Measurements from ENCODE around the gene ISG20.

DNA sequence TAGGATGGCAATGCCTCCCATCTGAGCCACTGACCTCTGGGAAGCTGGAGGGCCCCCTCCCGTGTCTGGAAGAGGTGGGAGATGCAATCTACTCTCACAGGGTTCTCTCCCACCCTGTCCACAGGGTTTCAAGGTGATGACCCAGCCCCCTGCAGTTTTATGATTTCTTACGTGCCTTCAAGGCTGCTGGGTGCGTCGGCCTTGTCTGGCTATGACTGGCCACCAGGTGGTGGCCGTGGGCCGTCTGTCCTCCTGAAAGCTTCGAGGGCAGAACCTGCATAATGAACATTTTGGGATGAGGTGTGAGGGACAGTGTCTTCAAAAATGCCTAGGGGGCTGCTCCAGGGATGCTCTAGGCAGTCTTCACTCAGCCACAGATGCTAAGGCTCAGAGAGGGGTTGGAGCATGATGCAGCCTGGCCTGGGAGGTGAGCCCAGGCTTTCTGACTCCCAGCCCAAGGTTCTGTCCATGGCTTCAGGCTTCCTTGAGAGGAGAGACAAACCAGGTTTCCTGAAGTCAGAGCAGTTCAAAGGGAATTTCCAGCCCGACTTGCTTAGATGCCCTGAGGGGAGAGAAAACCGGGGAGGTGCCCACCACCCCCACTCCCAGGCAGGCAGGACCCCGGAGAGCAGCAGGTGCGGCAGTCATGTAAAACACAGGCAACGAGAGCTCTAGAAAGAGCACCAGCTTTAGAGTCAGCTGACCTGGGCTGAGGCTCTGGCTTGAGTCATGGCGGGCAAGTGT, 18.7 kb downstream of the ISG20 start:
- TF ChIP-seq, protein P1, sequence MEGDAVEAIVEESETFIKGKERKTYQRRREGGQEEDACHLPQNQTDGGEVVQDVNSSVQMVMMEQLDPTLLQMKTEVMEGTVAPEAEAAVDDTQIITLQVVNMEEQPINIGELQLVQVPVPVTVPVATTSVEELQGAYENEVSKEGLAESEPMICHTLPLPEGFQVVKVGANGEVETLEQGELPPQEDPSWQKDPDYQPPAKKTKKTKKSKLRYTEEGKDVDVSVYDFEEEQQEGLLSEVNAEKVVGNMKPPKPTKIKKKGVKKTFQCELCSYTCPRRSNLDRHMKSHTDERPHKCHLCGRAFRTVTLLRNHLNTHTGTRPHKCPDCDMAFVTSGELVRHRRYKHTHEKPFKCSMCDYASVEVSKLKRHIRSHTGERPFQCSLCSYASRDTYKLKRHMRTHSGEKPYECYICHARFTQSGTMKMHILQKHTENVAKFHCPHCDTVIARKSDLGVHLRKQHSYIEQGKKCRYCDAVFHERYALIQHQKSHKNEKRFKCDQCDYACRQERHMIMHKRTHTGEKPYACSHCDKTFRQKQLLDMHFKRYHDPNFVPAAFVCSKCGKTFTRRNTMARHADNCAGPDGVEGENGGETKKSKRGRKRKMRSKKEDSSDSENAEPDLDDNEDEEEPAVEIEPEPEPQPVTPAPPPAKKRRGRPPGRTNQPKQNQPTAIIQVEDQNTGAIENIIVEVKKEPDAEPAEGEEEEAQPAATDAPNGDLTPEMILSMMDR (IDR thresholded peaks at IDR 0.05): peak in 4 of 6 experiments; percentile 47 to 60 (median 59)
- TF ChIP-seq POLR2A (IDR thresholded peaks at IDR 0.05): no peak
